C4-2B (cell line): ENCODE results near the gene CELA3A.

ENCODE experiments used
- CTCF ChIP-seq: fragments of 450-650 bp; conservative IDR thresholded peaks from 2 replicates; pipeline ENCODE4 v1.5.1; 2017; ENCODE audit warnings: mild to moderate bottlenecking
- ZFX ChIP-seq: fragments of 450-650 bp; IDR thresholded peaks from 2 replicates; pipeline ENCODE4 v1.6.1; 2017

- TF ChIP-seq CTCF (no peak), ZFX (no peak)
These were observed 29.0 kb downstream of the CELA3A start for GRCh38 chr1:22030473-22030872.
